GM12878 (cell line): ENCODE measurements around the gene SCLY. TPM values are rescaled to one million over a fixed set of nuclear protein-coding genes. Genes with fewer than 3 reads are reported as not detected.

Experiments
- ATAC-seq: fragments of 200-7000 bp; cut with Tn5 transposase; 3 replicates; pipeline ENCODE4 v1.9.1; 2020; ENCODE audit warnings: mild to moderate bottlenecking, moderate library complexity
- BruUV-seq: library from RNA; stranded (reverse); fragments of 400-500 nt; replicated peaks from 2 replicates; lab custom pipeline; 2021; lab: Mats Ljungman, UMichigan
- CTCF ChIA-PET: fragments of 300-600 bp; sonication (Branson Sonifier 250); formaldehyde crosslinking; extraction: SDS; loops from one replicate; lab custom pipeline; 2021; ENCODE audit warnings: inconsistent platforms; lab: Yijun Ruan, JAX
- POLR2A ChIA-PET: fragments of 350-600 bp; formaldehyde crosslinking; extraction: SDS; loops from one replicate; lab custom pipeline; 2021; ENCODE audit warnings: inconsistent platforms; lab: Charles Lee
- RAD21 ChIA-PET: fragments of 300-600 bp; sonication (Branson Sonifier 250); formaldehyde crosslinking; loops from one replicate; lab custom pipeline; 2023; ENCODE audit warnings: antibody characterized with exemption; ENCODE audit not compliant: unreplicated experiment; lab: Charles Lee
- SMC1A ChIA-PET: fragments of 300-600 bp; sonication (Branson Sonifier 250); formaldehyde crosslinking; loops from one replicate; lab custom pipeline; 2023; ENCODE audit not compliant: unreplicated experiment, uncharacterized antibody; lab: Charles Lee
- DNase-seq: peaks from one replicate; pipeline ENCODE4 v3.0.0-alpha.2; 2011; ENCODE audit warnings: low read depth, low spot score
- FAIRE-seq: peaks from 3 replicates; lab custom pipeline; 2011; peaks lifted over from hg19 to GRCh38; lab: Jason Lieb, UNC
- H2AFZ ChIP-seq: 2 replicates; pipeline ENCODE4 v1.6.0; 2011; ENCODE audit warnings: low read depth, low read length, control low read depth; ENCODE audit not compliant: control insufficient read depth
- H3K27ac ChIP-seq: 2 replicates; pipeline ENCODE4 v1.5.1; 2011; ENCODE audit warnings: control low read depth; ENCODE audit not compliant: control insufficient read depth, insufficient read depth
- H3K27me3 ChIP-seq, 2 experiments: replicated peaks in 1 of 2; 2 replicates each; pipeline versions ENCODE4 v1.6.0 to v1.6.1; 2011; ENCODE audit warnings: low read length in 1 of 2; ENCODE audit not compliant: control insufficient read depth in 2 of 2, insufficient read depth in 2 of 2
- H3K36me3 ChIP-seq, 2 experiments: 2 replicates each; pipeline ENCODE4 v1.5.1; 2011; ENCODE audit warnings: low read length in 1 of 2; ENCODE audit not compliant: control insufficient read depth in 2 of 2, insufficient read depth in 2 of 2
- H3K4me1 ChIP-seq: 2 replicates; pipeline ENCODE4 v1.6.1; 2011; ENCODE audit warnings: mild to moderate bottlenecking, low read length, moderate library complexity, mixed read lengths; ENCODE audit not compliant: control insufficient read depth, insufficient read depth
- H3K4me2 ChIP-seq: 2 replicates; pipeline ENCODE4 v1.6.0; 2011; ENCODE audit warnings: control low read depth; ENCODE audit not compliant: control insufficient read depth, insufficient read depth
- H3K4me3 ChIP-seq: fragments of 200-600 bp; sonication (generic); 2 replicates; pipeline ENCODE4 v1.5.1; 2016
- H3K79me2 ChIP-seq: 2 replicates; pipeline ENCODE4 v1.6.0; 2011; ENCODE audit warnings: low read length; ENCODE audit not compliant: control insufficient read depth, insufficient read depth
- H3K9ac ChIP-seq: 2 replicates; pipeline ENCODE4 v1.8.0; 2011; ENCODE audit warnings: low read length, control low read depth, mixed read lengths; ENCODE audit not compliant: control insufficient read depth, insufficient read depth
- H3K9me3 ChIP-seq: replicated peaks from 3 replicates; pipeline ENCODE4 v1.5.1; 2011; ENCODE audit warnings: mild to moderate bottlenecking, low read length; ENCODE audit not compliant: control insufficient read depth, insufficient read depth
- H4K20me1 ChIP-seq: 2 replicates; pipeline ENCODE4 v1.6.0; 2011; ENCODE audit not compliant: control insufficient read depth, insufficient read depth
- BRCA1 ChIP-seq: IDR thresholded peaks from 2 replicates; pipeline ENCODE4 v1.6.1; 2011; ENCODE audit warnings: low read depth, low read length, improper control_type of control experiment
- CHD2 ChIP-seq: IDR thresholded peaks from 2 replicates; pipeline ENCODE4 v1.6.1; 2011; ENCODE audit warnings: low read depth, low read length, improper control_type of control experiment, borderline replicate concordance
- E2F4 ChIP-seq: IDR thresholded peaks from 2 replicates; pipeline ENCODE4 v1.6.1; 2012; ENCODE audit warnings: low read depth, low read length, improper control_type of control experiment
- EZH2 ChIP-seq: IDR thresholded peaks from 2 replicates; pipeline ENCODE4 v1.6.1; 2012; ENCODE audit warnings: low read depth, mild to moderate bottlenecking, control low read depth, inconsistent platforms, low read length, borderline replicate concordance; ENCODE audit not compliant: control insufficient read depth
- FOXM1 ChIP-seq: IDR thresholded peaks from 2 replicates; pipeline ENCODE4 v1.6.1; 2012; ENCODE audit warnings: low read depth, mild to moderate bottlenecking, inconsistent platforms, low read length, moderate library complexity
- GATAD2B ChIP-seq: fragments of 450-650 bp; conservative IDR thresholded peaks from 2 replicates; pipeline ENCODE4 v1.6.1; 2017; ENCODE audit warnings: low read depth, mild to moderate bottlenecking, moderate library complexity
- HSF1 ChIP-seq: fragments of 150-350 bp; IDR thresholded peaks from 2 replicates; pipeline ENCODE4 v1.6.1; 2014; ENCODE audit warnings: mild to moderate bottlenecking, low read depth, low read length
- NR2C2 ChIP-seq: IDR thresholded peaks from 2 replicates; pipeline ENCODE4 v1.6.1; 2011; ENCODE audit warnings: borderline replicate concordance, low read depth; ENCODE audit not compliant: control insufficient read depth, insufficient read length
- NRF1 ChIP-seq: conservative IDR thresholded peaks from 2 replicates; pipeline ENCODE4 v1.6.1; 2011; ENCODE audit warnings: mild to moderate bottlenecking, low read depth, low read length, improper control_type of control experiment
- SRF ChIP-seq, 2 experiments: IDR thresholded peaks; 2 replicates each; pipeline ENCODE4 v1.6.1; 2011; ENCODE audit warnings: low read depth in 2 of 2, low read length in 2 of 2, mild to moderate bottlenecking in 1 of 2, moderate library complexity in 1 of 2
- WGBS: methylation state at CpG from one replicate; pipeline ENCODE4 v1.1.6; 2016; ENCODE audit warnings: low lambda C conversion rate; ENCODE audit not compliant: insufficient replicate concordance, insufficient coverage; ENCODE audit errors: missing lambda C conversion rate; 5-methylcytosine and 5-hydroxymethylcytosine counted together
- in situ Hi-C: fragments of 300-500 bp; cut with MboI; formaldehyde crosslinking; loops from 9 replicates; pipeline ENCODE4 v1.14.3; 2018; ENCODE audit warnings: mixed read lengths
- intact Hi-C: fragments of 100-400 bp; cut with micrococcal nuclease; formaldehyde crosslinking; loops from one replicate; pipeline ENCODE4 v1.14.2; 2022; ENCODE audit not compliant: unreplicated experiment
- polyA plus RNA-seq, 11 experiments: library from polyadenylated mRNA; depleted of rRNA in 4 of 11; unstranded in 6 of 11; stranded (reverse) in 5 of 11; fragments of >200 nt; fragmentation: Nextera tagmentation in 4 of 11; fragmentation: Illumina TruSeq in 1 of 11; extraction: Ambion mirVana in 4 of 11; extraction: Trizol in 1 of 11; gene quantifications; 1 replicate in 1 of 11; 2 replicates in 10 of 11; pipeline versions ENCODE4 v1.2.1 to v1.2.3, GENCODE V29; 2011 to 2016; ENCODE audit warnings: inconsistent platforms in 2 of 11, missing spikeins in 2 of 11, low read depth in 1 of 11
- total RNA-seq, 4 experiments: library from RNA; depleted of rRNA in 3 of 4; stranded (reverse); fragments of >200 nt in 3 of 4; fragmentation: Illumina TruSeq in 1 of 4; extraction: Trizol in 1 of 4; gene quantifications; 2 replicates each; pipeline versions ENCODE4 v1.2.1 to v1.2.3, GENCODE V29; 2013 to 2021

The SCLY gene
- total and polyA plus RNA-seq, 10 of the 15 experiments (the other 5 are each of a cell fraction or from before 2014, with no cell fraction given): 3.3 to 49.1 (median 32.3) TPM

GRCh38 chr2:238141541-238142318 is 80.9 kb downstream of the SCLY start (continued):
- TF ChIP-seq HSF1 (no peak), FOXM1 (no peak), CHD2 (no peak), SRF (IDR thresholded peaks at IDR 0.05; ENCODE audit: low read depth in 2 of 2, low read length in 2 of 2) (no peak), NRF1 (no peak), BRCA1 (no peak), GATAD2B (no peak), NR2C2 (no peak)

- CTCF ChIA-PET: interaction anchor here (1.0 to 1.2 kb wide), 2 partner anchors 174 to 368 kb away, joined by 3 to 4 read pairs; no protein-coding TSS in a partner anchor
- in situ Hi-C loops: no loop called here
- DNase-seq: no peak
Observed at GRCh38 chr2:238142382-238143205, 81.8 kb downstream of the SCLY start.

More at GRCh38 chr2:238142382-238143205, 81.8 kb downstream of the SCLY start:
- ATAC-seq: no peak
- WGBS: 71% methylated on average over 25 of the region's 30 CpGs
- Histone ChIP-seq H4K20me1 (no peaks in the 10 kb centered on the region), H2AFZ (no peak overlapping the region), H3K4me2 (no peak overlapping the region), H3K4me3 (no peak overlapping the region), H3K79me2 (no peaks in the 10 kb centered on the region), H3K36me3 (no peaks in the 10 kb centered on the region), H3K27ac (no peak overlapping the region), H3K9ac (no peak overlapping the region), H3K9me3 (no peaks in the 10 kb centered on the region), H3K4me1 (peaks cover 4% of the 10 kb centered on the region; the same call in 1 of the 2 replicates), H3K27me3 (no peaks in the 10 kb centered on the region)
- TF ChIP-seq HSF1: no peak
- no peak for TF ChIP-seq EZH2
- TF ChIP-seq E2F4: no peak
- intact Hi-C loops: no loop called here
- ChIA-PET RAD21 (no interaction called here), SMC1A (no interaction called here), POLR2A (no interaction called here)
- no peak for FAIRE-seq
- no TSS peak for BruUV-seq
